Testis (tissue), 3 donors: ENCODE results near the gene CHST8. TPM values are rescaled to one million over a fixed set of nuclear protein-coding genes. Genes with fewer than 3 reads are reported as not detected.

Experiments used
- DNase-seq: peaks from one replicate; pipeline ENCODE4 v3.0.0-alpha.2; 2019
- H3K27ac ChIP-seq, 2 donors: fragments of 200-600 bp; sonication (generic); one replicate each; pipeline ENCODE4 v1.5.1; 2019
- H3K27me3 ChIP-seq: fragments of 200-600 bp; sonication (generic); one replicate; pipeline ENCODE4 v1.5.1; 2019
- H3K36me3 ChIP-seq: fragments of 200-600 bp; sonication (generic); one replicate; pipeline ENCODE4 v1.5.1; 2017; ENCODE audit warnings: low read depth; ENCODE audit errors: missing control alignments
- H3K4me1 ChIP-seq: fragments of 200-600 bp; sonication (generic); one replicate; pipeline ENCODE4 v1.5.1; 2019
- H3K4me3 ChIP-seq, 2 donors: fragments of 200-600 bp; sonication (generic); one replicate each; pipeline ENCODE4 v1.5.1; 2017 to 2019
- H3K9me3 ChIP-seq: fragments of 200-600 bp; sonication (generic); one replicate; pipeline ENCODE4 v1.5.1; 2017
- CTCF ChIP-seq, 3 experiments: fragments of 450-650 bp in 2 of 3; fragments of 200-600 bp in 1 of 3; sonication (generic) in 1 of 3; IDR thresholded peaks; one replicate each; pipeline ENCODE4 v1.5.1; 2016 to 2019; ENCODE audit warnings: antibody characterized with exemption in 3 of 3, mild to moderate bottlenecking in 2 of 3, moderate library complexity in 1 of 3
- POLR2A ChIP-seq: fragments of 450-650 bp; IDR thresholded peaks from one replicate; pipeline ENCODE4 v1.6.1; 2017; ENCODE audit warnings: antibody characterized with exemption, mild to moderate bottlenecking, moderate library complexity
- WGBS, 2 donors: methylation state at CpG; one replicate each; pipeline ENCODE4 v1.1.5; 2018; 5-methylcytosine and 5-hydroxymethylcytosine counted together
- intact Hi-C: fragments of 100-400 bp; cut with DNase I; formaldehyde crosslinking; loops from one replicate; pipeline ENCODE4 v1.15.1; 2023; ENCODE audit warnings: low total_unique reads
- polyA plus RNA-seq: library from polyadenylated mRNA; stranded (reverse); fragments of 350-450 nt; fragmentation: Illumina TruSeq; extraction: RNeasy Lipid Tissue Mini Kit (QIAGEN cat#74804); gene quantifications from one replicate; pipeline ENCODE4 v1.2.3, GENCODE V29; 2014; ENCODE audit warnings: low read depth, low replicate concordance; ENCODE audit not compliant: insufficient read depth
- total RNA-seq, 2 donors: library from RNA; depleted of rRNA; stranded (reverse); fragments of >200 nt; gene quantifications; one replicate each; pipeline ENCODE4 v1.2.3, GENCODE V29; 2016

The CHST8 gene
- total and polyA plus RNA-seq, 3 donors from 2014 or later = 0.75 to 0.93 (median 0.79) TPM

DNA sequence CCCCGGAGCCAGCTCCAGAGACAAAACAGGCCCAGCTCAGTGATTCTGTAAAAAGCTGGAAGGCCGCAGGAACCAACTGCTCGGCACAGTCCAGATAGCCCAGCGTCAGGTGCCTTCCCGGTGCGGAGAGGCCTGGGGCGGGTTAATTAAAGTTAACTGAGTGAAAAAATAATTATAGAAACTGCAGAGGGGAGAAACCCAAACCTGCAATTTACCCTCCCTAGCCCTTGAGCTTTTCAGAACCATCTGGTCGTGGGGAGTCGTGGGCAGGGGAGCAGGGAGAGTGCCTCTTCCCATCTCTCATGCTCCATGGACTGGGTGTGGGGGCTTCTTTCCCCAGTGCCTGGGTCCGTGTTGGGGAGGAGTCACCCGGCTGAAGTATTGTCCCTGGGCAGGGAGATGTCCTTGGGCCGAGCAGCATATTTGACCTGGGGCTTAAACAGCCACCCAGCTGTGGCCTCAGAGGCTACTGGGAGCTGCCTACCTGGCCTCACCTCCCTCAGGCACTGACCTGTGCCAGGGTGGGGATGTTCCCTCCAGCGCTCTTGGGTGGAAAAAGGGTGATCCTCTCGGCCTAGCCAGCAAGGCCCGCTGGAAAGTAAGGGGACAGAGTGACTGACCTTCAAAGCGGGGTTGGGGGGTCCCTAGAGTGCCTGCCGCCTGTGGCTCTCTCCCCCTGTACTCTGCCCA, 65.9 kb downstream of the CHST8 start:
- H3K4me3 ChIP-seq = no peak overlapping the region
- intact Hi-C loops = no loop called here
- H3K4me1 ChIP-seq = no peaks in the 10 kb centered on the region
- no peaks in the 10 kb centered on the region for H3K9me3 ChIP-seq
- H3K27ac ChIP-seq = no peak overlapping the region
- H3K36me3 ChIP-seq = no peaks in the 10 kb centered on the region
- no peaks in the 10 kb centered on the region for H3K27me3 ChIP-seq
- WGBS, 2 donors = 72 to 75% methylated on average over 14 to 17 of the region's 17 CpGs
- TF ChIP-seq POLR2A (no peak), CTCF (IDR thresholded peaks at IDR 0.05) (no peak)
- DNase-seq = no peak

DNA sequence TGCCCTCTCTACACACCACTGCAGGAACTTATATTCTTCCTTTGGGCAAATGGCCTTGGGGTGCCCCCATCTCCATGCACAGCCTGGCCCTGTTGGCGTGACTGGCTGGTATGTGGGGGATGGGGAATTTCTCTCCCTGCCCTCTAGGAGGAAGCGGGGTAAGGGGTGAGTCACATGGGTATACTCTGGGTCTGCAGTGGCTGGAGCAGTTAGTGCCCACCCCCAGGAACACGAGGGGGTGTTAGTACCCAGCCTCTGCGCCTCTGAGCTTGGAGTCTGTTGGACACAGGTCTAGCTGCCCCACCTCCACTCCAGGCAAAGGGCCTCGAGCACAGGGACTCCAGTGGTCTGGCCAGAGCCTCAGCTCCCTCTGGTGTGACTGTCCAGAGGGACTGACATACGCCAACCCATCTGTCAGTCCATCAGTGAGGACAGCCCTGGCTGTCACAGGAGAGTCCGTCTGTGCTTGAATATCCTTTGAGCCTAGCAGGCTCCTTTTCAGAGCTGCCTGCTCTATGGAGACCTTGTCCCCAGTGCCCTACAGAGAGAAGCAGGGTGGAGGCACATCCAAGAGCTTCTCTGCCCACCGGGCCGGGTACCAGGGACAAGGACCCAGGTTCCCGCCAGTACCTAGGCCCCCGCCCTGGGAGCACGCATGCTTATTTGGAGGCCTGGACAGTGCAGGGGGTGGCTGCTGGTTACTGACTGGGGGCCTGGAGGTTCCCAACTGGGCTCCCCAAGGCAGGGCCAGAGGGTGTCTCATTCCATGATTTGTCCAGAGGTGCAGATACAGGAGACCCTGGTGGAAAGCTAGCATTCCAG, 66.6 kb downstream of the CHST8 start:
- TF ChIP-seq POLR2A (no peak), CTCF (IDR thresholded peaks at IDR 0.05) (no peak)
- intact Hi-C loops = no loop called here
- H3K36me3 ChIP-seq = no peaks in the 10 kb centered on the region
- H3K4me1 ChIP-seq = no peaks in the 10 kb centered on the region
- no peak overlapping the region for H3K27ac ChIP-seq
- no peak overlapping the region for H3K4me3 ChIP-seq
- DNase-seq = no peak
- 83 to 88% methylated on average over 3 to 12 of the region's 12 CpGs for WGBS, 2 donors
- no peaks in the 10 kb centered on the region for H3K27me3 ChIP-seq
- no peaks in the 10 kb centered on the region for H3K9me3 ChIP-seq

DNA sequence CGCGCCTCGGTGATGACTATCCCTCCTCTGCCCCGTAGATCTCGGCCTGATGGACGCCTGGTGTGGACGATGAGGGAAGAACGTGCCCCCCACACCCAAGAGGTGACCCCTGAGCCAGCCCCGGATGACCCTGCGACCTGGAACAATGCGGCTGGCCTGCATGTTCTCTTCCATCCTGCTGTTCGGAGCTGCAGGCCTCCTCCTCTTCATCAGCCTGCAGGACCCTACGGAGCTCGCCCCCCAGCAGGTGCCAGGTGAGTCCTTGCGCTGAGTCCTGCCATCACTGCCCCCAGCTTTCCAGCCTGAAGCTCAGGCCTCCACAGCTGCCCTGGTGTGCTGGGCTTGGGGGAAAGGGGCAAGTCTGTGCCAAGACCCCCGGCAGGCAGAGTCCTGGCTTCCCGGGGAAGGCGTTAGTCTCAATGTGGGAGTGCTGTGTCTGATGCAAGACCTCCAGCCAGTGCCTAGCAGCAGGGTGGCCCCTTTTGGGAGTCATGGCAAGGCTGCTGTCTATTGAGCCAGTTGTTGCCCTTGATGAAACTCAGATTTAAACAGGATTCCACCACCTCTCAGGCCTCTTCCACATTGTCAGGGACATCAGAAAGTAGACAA, 67.5 kb downstream of the CHST8 start:
- no peaks in the 10 kb centered on the region for H3K27me3 ChIP-seq
- intact Hi-C loops = no loop called here
- no peak for DNase-seq
- H3K27ac ChIP-seq = no peak overlapping the region
- TF ChIP-seq POLR2A = no peak
- no peak for TF ChIP-seq CTCF (IDR thresholded peaks at IDR 0.05)
- WGBS, 2 donors = 82% methylated on average over 10 to 18 of the region's 18 CpGs
- H3K4me3 ChIP-seq = no peak overlapping the region
- no peaks in the 10 kb centered on the region for H3K4me1 ChIP-seq
- no peaks in the 10 kb centered on the region for H3K36me3 ChIP-seq
- no peaks in the 10 kb centered on the region for H3K9me3 ChIP-seq

- Histone ChIP-seq H3K27ac (no peak overlapping the region), H3K27me3 (no peaks in the 10 kb centered on the region), H3K4me1 (no peaks in the 10 kb centered on the region), H3K9me3 (no peaks in the 10 kb centered on the region), H3K36me3 (no peaks in the 10 kb centered on the region), H3K4me3 (no peak overlapping the region)
- DNase-seq = no peak
- intact Hi-C loops = no loop called here
- no peak for TF ChIP-seq POLR2A
- TF ChIP-seq CTCF (IDR thresholded peaks at IDR 0.05) = no peak
- WGBS, 2 donors = 54 to 55% methylated on average over 5 of the region's 5 CpGs
Measured at GRCh38 chr19:33689868-33690267, 68.1 kb downstream of the CHST8 start.
